Measurements from ENCODE around the gene MIX23.

DNA sequence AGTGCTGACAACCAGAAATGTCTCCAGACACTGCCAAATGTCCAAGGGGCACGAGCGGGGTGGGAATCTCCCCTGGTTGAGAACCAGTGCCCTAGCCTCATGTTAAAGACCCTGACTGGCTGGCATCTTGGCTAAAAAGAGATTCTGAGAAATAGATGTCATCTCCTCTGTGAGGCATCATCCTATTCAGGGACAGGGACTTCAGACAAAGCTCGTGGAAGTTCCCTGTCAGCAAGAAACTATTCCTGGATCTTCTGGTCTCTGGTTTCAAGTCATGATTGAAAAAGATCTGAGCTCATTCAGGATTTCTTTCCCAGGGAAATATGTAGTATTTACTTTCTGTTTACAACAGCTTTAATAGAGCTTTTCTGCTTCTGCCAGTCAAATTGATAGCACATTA is 22.0 kb upstream of the MIX23 start:
- TF ChIP-seq CTCF (IDR thresholded peaks at IDR 0.05) (no peak), POLR2A (IDR thresholded peaks at IDR 0.05) (no peak)
